Astrocyte (in vitro differentiated cells and primary cell): ENCODE measurements around the gene PRG2. TPM values are rescaled to one million over a fixed set of nuclear protein-coding genes. Genes with fewer than 3 reads are reported as not detected.

Experiments
- DNase-seq: peaks from one replicate; pipeline ENCODE4 v3.0.0-alpha.2; 2010; ENCODE audit warnings: low read depth
- FAIRE-seq: peaks from 2 replicates; lab custom pipeline; 2011; peaks lifted over from hg19 to GRCh38; lab: Jason Lieb, UNC
- H2AFZ ChIP-seq: 2 replicates; pipeline ENCODE4 v1.6.0; 2012; ENCODE audit warnings: low read depth, low read length, inconsistent platforms
- H3K27ac ChIP-seq: 2 replicates; pipeline ENCODE4 v1.5.1; 2011; ENCODE audit warnings: low read depth, low read length, inconsistent platforms
- H3K27me3 ChIP-seq: 2 replicates; pipeline ENCODE4 v1.6.0; 2011; ENCODE audit warnings: low read length, inconsistent platforms; ENCODE audit not compliant: insufficient read depth
- H3K36me3 ChIP-seq: 2 replicates; pipeline ENCODE4 v1.5.1; 2011; ENCODE audit warnings: low read length, inconsistent platforms; ENCODE audit not compliant: insufficient read depth
- H3K4me1 ChIP-seq: 2 replicates; pipeline ENCODE4 v1.5.1; 2011; ENCODE audit warnings: low read length, inconsistent platforms; ENCODE audit not compliant: insufficient read depth
- H3K4me2 ChIP-seq: 2 replicates; pipeline ENCODE4 v1.6.0; 2012; ENCODE audit warnings: low read length, inconsistent platforms
- H3K4me3 ChIP-seq: 2 replicates; pipeline ENCODE4 v1.5.1; 2011; ENCODE audit warnings: low read depth, mild to moderate bottlenecking, low read length, inconsistent platforms; ENCODE audit not compliant: insufficient read depth
- H3K79me2 ChIP-seq: 2 replicates; pipeline ENCODE4 v1.6.0; 2012; ENCODE audit warnings: mild to moderate bottlenecking, low read length, inconsistent platforms; ENCODE audit not compliant: insufficient read depth
- H3K9ac ChIP-seq: 2 replicates; pipeline ENCODE4 v1.6.0; 2012; ENCODE audit warnings: mild to moderate bottlenecking, low read length, inconsistent platforms
- H3K9me3 ChIP-seq: 2 replicates; pipeline ENCODE4 v1.5.1; 2012; ENCODE audit warnings: low read depth, mild to moderate bottlenecking, low read length, inconsistent platforms; ENCODE audit not compliant: insufficient read depth
- H4K20me1 ChIP-seq: 2 replicates; pipeline ENCODE4 v1.6.0; 2012; ENCODE audit warnings: low read length, inconsistent platforms; ENCODE audit not compliant: insufficient read depth
- H3K27ac Mint-ChIP-seq: one replicate; pipeline ENCODE4 v1.8.0; 2021; ENCODE audit warnings: mild to moderate bottlenecking, mixed read lengths; ENCODE audit not compliant: unreplicated experiment
- H3K27me3 Mint-ChIP-seq: one replicate; pipeline ENCODE4 v1.8.0; 2021; ENCODE audit warnings: low read depth, mixed read lengths; ENCODE audit not compliant: unreplicated experiment
- H3K36me3 Mint-ChIP-seq: one replicate; pipeline ENCODE4 v1.8.0; 2021; ENCODE audit warnings: low read depth, mixed read lengths; ENCODE audit not compliant: unreplicated experiment
- H3K4me1 Mint-ChIP-seq: one replicate; pipeline ENCODE4 v1.8.0; 2021; ENCODE audit warnings: low read depth, mixed read lengths; ENCODE audit not compliant: unreplicated experiment
- H3K4me3 Mint-ChIP-seq: one replicate; pipeline ENCODE4 v1.8.0; 2021; ENCODE audit warnings: mild to moderate bottlenecking, moderate library complexity, mixed read lengths; ENCODE audit not compliant: unreplicated experiment
- H3K9me3 Mint-ChIP-seq: one replicate; pipeline ENCODE4 v1.8.0; 2021; ENCODE audit warnings: mild to moderate bottlenecking, mixed read lengths; ENCODE audit not compliant: unreplicated experiment
- EZH2 ChIP-seq: IDR thresholded peaks from 2 replicates; pipeline ENCODE4 v1.6.1; 2012; ENCODE audit warnings: mild to moderate bottlenecking, low read length, inconsistent platforms; ENCODE audit not compliant: insufficient read depth
- total RNA-seq: library from RNA; stranded (reverse); gene quantifications from 2 replicates; pipeline ENCODE4 v1.2.1, GENCODE V29; 2021
- TF ChIP-seq, protein P1 (sequence below): IDR thresholded peaks from 2 replicates; pipeline ENCODE4 v1.5.1; 2011; ENCODE audit warnings: low read depth, mild to moderate bottlenecking, inconsistent platforms, low read length, moderate library complexity; ENCODE audit not compliant: insufficient read depth

Gene PRG2
- total RNA-seq, 1 donor from 2014 or later: not detected

- Histone ChIP-seq H3K9ac (no peak overlapping the region), H3K4me2 (no peak overlapping the region), H3K36me3 (no peaks in the 10 kb centered on the region), H2AFZ (no peak overlapping the region), H4K20me1 (no peaks in the 10 kb centered on the region), H3K27ac (no peak overlapping the region), H3K4me1 (no peaks in the 10 kb centered on the region), H3K9me3 (no peaks in the 10 kb centered on the region), H3K79me2 (no peaks in the 10 kb centered on the region), H3K4me3 (no peak overlapping the region), H3K27me3 (no peaks in the 10 kb centered on the region)
- peaks cover 47% of the 10 kb centered on the region for H3K27me3 Mint-ChIP-seq
- no peak for FAIRE-seq
- no peaks in the 10 kb centered on the region for H3K4me1 Mint-ChIP-seq
- peaks cover 1% of the 10 kb centered on the region for H3K9me3 Mint-ChIP-seq
- TF ChIP-seq, protein P1, sequence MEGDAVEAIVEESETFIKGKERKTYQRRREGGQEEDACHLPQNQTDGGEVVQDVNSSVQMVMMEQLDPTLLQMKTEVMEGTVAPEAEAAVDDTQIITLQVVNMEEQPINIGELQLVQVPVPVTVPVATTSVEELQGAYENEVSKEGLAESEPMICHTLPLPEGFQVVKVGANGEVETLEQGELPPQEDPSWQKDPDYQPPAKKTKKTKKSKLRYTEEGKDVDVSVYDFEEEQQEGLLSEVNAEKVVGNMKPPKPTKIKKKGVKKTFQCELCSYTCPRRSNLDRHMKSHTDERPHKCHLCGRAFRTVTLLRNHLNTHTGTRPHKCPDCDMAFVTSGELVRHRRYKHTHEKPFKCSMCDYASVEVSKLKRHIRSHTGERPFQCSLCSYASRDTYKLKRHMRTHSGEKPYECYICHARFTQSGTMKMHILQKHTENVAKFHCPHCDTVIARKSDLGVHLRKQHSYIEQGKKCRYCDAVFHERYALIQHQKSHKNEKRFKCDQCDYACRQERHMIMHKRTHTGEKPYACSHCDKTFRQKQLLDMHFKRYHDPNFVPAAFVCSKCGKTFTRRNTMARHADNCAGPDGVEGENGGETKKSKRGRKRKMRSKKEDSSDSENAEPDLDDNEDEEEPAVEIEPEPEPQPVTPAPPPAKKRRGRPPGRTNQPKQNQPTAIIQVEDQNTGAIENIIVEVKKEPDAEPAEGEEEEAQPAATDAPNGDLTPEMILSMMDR: no peak
- TF ChIP-seq EZH2: no peak
- no peak overlapping the region for H3K4me3 Mint-ChIP-seq
- DNase-seq: no peak
- H3K36me3 Mint-ChIP-seq: no peaks in the 10 kb centered on the region
- no peak overlapping the region for H3K27ac Mint-ChIP-seq
Measured at GRCh38 chr11:57378186-57378585, 12.3 kb downstream of the PRG2 start.

DNA sequence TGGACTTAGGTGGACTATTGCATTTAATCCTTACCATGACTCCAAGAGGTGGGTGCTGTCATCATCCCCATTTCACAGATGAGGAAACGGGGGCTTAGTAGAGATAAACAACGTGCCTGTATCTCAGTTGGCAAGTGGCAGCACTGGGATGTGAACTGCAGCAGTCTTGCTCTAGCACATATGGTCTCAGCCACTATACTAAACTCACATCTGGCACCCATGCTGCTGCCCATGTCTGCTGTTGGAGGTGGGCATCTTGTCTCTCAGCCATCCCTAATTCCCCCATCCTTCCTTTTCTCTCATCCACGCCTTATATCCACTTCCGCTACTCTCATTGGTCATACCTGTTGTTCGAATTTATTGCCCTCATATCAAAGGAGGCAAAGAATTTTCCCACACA lies 13.3 kb downstream of the PRG2 start:
- Mint-ChIP-seq H3K27me3 (peaks cover 44% of the 10 kb centered on the region), H3K4me3 (no peak overlapping the region), H3K9me3 (peaks cover 1% of the 10 kb centered on the region), H3K36me3 (no peaks in the 10 kb centered on the region), H3K27ac (peak overlapping the region; percentile 20), H3K4me1 (no peaks in the 10 kb centered on the region)
- H3K9me3 ChIP-seq: no peaks in the 10 kb centered on the region
- no peak overlapping the region for H3K9ac ChIP-seq
- H3K27me3 ChIP-seq: no peaks in the 10 kb centered on the region
- TF ChIP-seq, protein P1: no peak
- TF ChIP-seq EZH2: no peak
- H3K4me2 ChIP-seq: no peak overlapping the region
- H3K4me3 ChIP-seq: no peak overlapping the region
- H3K79me2 ChIP-seq: no peaks in the 10 kb centered on the region
- no peak for FAIRE-seq
- H3K4me1 ChIP-seq: no peaks in the 10 kb centered on the region
- H3K36me3 ChIP-seq: no peaks in the 10 kb centered on the region
- no peak overlapping the region for H2AFZ ChIP-seq
- no peak for DNase-seq
- no peaks in the 10 kb centered on the region for H4K20me1 ChIP-seq
- H3K27ac ChIP-seq: no peak overlapping the region

DNA sequence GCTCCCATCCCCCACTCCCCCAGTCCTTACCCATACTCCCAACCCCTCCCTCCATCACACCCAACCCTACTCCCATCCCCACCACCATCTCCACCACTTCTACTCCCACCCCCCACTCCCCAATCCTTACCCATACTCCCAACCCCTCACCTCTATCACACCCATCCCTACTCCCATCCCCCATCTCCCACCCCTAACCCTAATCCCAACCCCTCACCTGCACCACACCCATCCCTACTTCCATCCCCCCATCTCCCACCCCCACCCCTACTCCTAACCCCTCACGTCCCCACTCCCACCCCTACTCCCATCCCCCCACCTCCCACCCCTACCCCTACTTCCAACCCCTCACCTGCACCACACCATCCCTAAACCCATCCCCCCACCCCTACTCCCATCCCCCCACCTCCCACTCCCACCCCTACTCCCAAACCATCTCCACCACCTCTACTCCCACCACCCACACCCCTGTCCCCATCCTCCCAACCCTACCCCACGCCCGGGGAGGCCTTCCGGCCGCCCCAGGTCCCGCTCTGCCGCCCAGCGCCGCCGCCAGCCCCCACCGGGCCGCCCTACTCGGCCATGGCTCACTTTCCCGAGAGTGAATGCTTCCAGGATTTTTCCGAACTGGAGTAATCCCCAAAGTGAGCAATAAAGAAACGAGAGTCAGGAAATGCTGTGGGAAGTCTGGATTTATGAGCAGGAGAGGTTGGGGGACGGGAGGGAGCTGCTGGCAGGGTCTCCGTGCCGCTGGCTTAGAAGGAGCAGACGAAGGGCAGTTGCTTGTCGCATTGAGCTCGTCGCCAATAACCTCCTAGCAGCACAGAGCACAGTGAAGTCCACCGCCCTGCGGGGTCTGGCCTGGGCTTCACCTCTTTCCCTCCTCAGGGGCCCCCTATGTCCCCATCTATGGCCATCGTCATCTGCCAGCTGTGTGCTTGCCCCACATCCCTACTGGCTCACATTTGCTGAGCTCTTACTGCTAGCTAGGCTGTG lies 14.1 kb downstream of the PRG2 start:
- no peak for DNase-seq
- Histone ChIP-seq H3K27ac (no peak overlapping the region), H3K79me2 (no peaks in the 10 kb centered on the region), H3K9me3 (no peaks in the 10 kb centered on the region), H3K4me1 (no peaks in the 10 kb centered on the region), H2AFZ (no peak overlapping the region), H3K27me3 (no peaks in the 10 kb centered on the region), H4K20me1 (no peaks in the 10 kb centered on the region), H3K9ac (no peak overlapping the region), H3K36me3 (no peaks in the 10 kb centered on the region), H3K4me3 (no peak overlapping the region), H3K4me2 (no peak overlapping the region)
- Mint-ChIP-seq H3K4me3 (no peak overlapping the region), H3K36me3 (no peaks in the 10 kb centered on the region), H3K4me1 (no peaks in the 10 kb centered on the region), H3K27me3 (peaks cover 41% of the 10 kb centered on the region), H3K27ac (no peak overlapping the region), H3K9me3 (peaks cover 1% of the 10 kb centered on the region)
- TF ChIP-seq, protein P1: no peak
- TF ChIP-seq EZH2: no peak
- FAIRE-seq: no peak
